HepG2 (cell line): Measurements from ENCODE around the gene HOMEZ. TPM values are rescaled to one million over a fixed set of nuclear protein-coding genes. Genes with fewer than 3 reads are reported as not detected.

Source experiments
- ADNP ChIP-seq: sonication (generic); formaldehyde crosslinking; IDR thresholded peaks from 2 replicates; pipeline ENCODE4 v1.4.0; 2020; ENCODE audit warnings: missing genetic modification reagents
- ARID2 ChIP-seq: sonication (generic); formaldehyde crosslinking; IDR thresholded peaks from 2 replicates; pipeline ENCODE4 v1.8.1; 2022; ENCODE audit warnings: mild to moderate bottlenecking, missing genetic modification reagents, borderline replicate concordance
- DR1 ChIP-seq: sonication (generic); formaldehyde crosslinking; IDR thresholded peaks from 2 replicates; pipeline ENCODE4 v1.8.0; 2021; ENCODE audit warnings: mild to moderate bottlenecking, missing genetic modification reagents, inconsistent platforms
- FLYWCH1 ChIP-seq: sonication (generic); formaldehyde crosslinking; IDR thresholded peaks from 2 replicates; pipeline ENCODE4 v1.8.1; 2023; ENCODE audit warnings: mild to moderate bottlenecking, missing genetic modification reagents
- HNF4G ChIP-seq, 2 experiments: sonication (generic) in 1 of 2; formaldehyde crosslinking in 1 of 2; IDR thresholded peaks; 2 replicates each; pipeline versions ENCODE4 v1.4.0 to v1.6.1; 2011 to 2020; ENCODE audit warnings: borderline replicate concordance in 2 of 2, low read depth in 2 of 2, mild to moderate bottlenecking in 2 of 2, low read length in 1 of 2, missing genetic modification reagents in 1 of 2, moderate library complexity in 1 of 2
- IKZF1 ChIP-seq: fragments of 450-650 bp; IDR thresholded peaks from 2 replicates; pipeline ENCODE4 v1.7.1; 2016
- MATR3 ChIP-seq: sonication (generic); formaldehyde crosslinking; IDR thresholded peaks from 2 replicates; pipeline ENCODE4 v1.4.0; 2020; ENCODE audit warnings: missing genetic modification reagents
- MAZ ChIP-seq, 2 experiments: sonication (generic) in 1 of 2; formaldehyde crosslinking in 1 of 2; IDR thresholded peaks; 2 replicates each; pipeline versions ENCODE4 v1.5.0 to v1.6.1; 2012 to 2020; ENCODE audit warnings: low read depth in 2 of 2, mild to moderate bottlenecking in 2 of 2, borderline replicate concordance in 1 of 2, improper control_type of control experiment in 1 of 2, low read length in 1 of 2, missing genetic modification reagents in 1 of 2, moderate library complexity in 1 of 2
- MED1 ChIP-seq: sonication (generic); formaldehyde crosslinking; IDR thresholded peaks from 2 replicates; pipeline ENCODE4 v1.4.0; 2020; ENCODE audit warnings: missing genetic modification reagents
- MTF1 ChIP-seq: sonication (generic); formaldehyde crosslinking; IDR thresholded peaks from 2 replicates; pipeline ENCODE4 v1.5.0; 2020; ENCODE audit warnings: missing genetic modification reagents
- NFE2L2 ChIP-seq: fragments of 150-350 bp; IDR thresholded peaks from 2 replicates; pipeline ENCODE4 v1.6.1; 2014; ENCODE audit warnings: low read length
- NFIC ChIP-seq: IDR thresholded peaks from 2 replicates; pipeline ENCODE4 v1.6.1; 2012; ENCODE audit warnings: mild to moderate bottlenecking, low read length, inconsistent platforms
- NFRKB ChIP-seq: fragments of 450-650 bp; IDR thresholded peaks from 2 replicates; pipeline ENCODE4 v1.6.1; 2017
- POLR2AphosphoS2 ChIP-seq: IDR thresholded peaks from 2 replicates; pipeline ENCODE4 v1.6.1; 2011; ENCODE audit warnings: low read depth, low read length, improper control_type of control experiment
- RBAK ChIP-seq: sonication (generic); formaldehyde crosslinking; IDR thresholded peaks from 2 replicates; pipeline ENCODE4 v1.5.1; 2020; ENCODE audit warnings: mild to moderate bottlenecking, missing genetic modification reagents
- REL ChIP-seq: sonication (generic); formaldehyde crosslinking; conservative IDR thresholded peaks from 2 replicates; pipeline ENCODE4 v1.8.0; 2022; ENCODE audit warnings: mild to moderate bottlenecking, missing genetic modification reagents, moderate library complexity
- SUZ12 ChIP-seq: fragments of 150-350 bp; IDR thresholded peaks from 2 replicates; pipeline ENCODE4 v1.6.1; 2014; ENCODE audit warnings: low read depth, low read length
- XRCC5 ChIP-seq: fragments of 200-400 bp; formaldehyde crosslinking; optimal IDR thresholded peaks from 2 replicates; pipeline ENCODE3; 2017; ENCODE audit warnings: mild to moderate bottlenecking, low read length
- ZNF138 ChIP-seq: sonication (generic); formaldehyde crosslinking; IDR thresholded peaks from 2 replicates; pipeline ENCODE4 v1.5.0; 2020; ENCODE audit warnings: mild to moderate bottlenecking, low read depth, missing genetic modification reagents
- ZNF205 ChIP-seq: IDR thresholded peaks from 2 replicates; pipeline ENCODE4 v1.6.1; 2018; ENCODE audit warnings: missing biosample characterization, missing genetic modification reagents
- ZNF207 ChIP-seq: fragments of 450-650 bp; IDR thresholded peaks from 2 replicates; pipeline ENCODE4 v1.6.1; 2016; ENCODE audit warnings: antibody characterized with exemption, borderline replicate concordance
- ZNF350 ChIP-seq: sonication (generic); formaldehyde crosslinking; IDR thresholded peaks from 2 replicates; pipeline ENCODE4 v1.4.0; 2020; ENCODE audit warnings: mild to moderate bottlenecking, low read depth, missing genetic modification reagents, borderline replicate concordance
- ZNF432 ChIP-seq: sonication (generic); formaldehyde crosslinking; IDR thresholded peaks from 2 replicates; pipeline ENCODE4 v1.5.0; 2020; ENCODE audit warnings: missing genetic modification reagents, mild to moderate bottlenecking, borderline replicate concordance
- ZNF607 ChIP-seq: sonication (generic); formaldehyde crosslinking; IDR thresholded peaks from 2 replicates; pipeline ENCODE4 v1.5.1; 2020; ENCODE audit warnings: missing genetic modification reagents, mild to moderate bottlenecking, borderline replicate concordance
- ZNF747 ChIP-seq: sonication (generic); formaldehyde crosslinking; IDR thresholded peaks from 2 replicates; pipeline ENCODE4 v1.8.1; 2023; ENCODE audit warnings: missing genetic modification reagents, mild to moderate bottlenecking, borderline replicate concordance
- ZSCAN22 ChIP-seq: sonication (generic); formaldehyde crosslinking; IDR thresholded peaks from 2 replicates; pipeline ENCODE4 v1.4.0; 2020; ENCODE audit warnings: mild to moderate bottlenecking, missing genetic modification reagents
- ZSCAN29 ChIP-seq: sonication (generic); formaldehyde crosslinking; conservative IDR thresholded peaks from 2 replicates; pipeline ENCODE4 v1.4.0; 2020; ENCODE audit warnings: mild to moderate bottlenecking, missing genetic modification reagents
- polyA plus RNA-seq, 8 experiments: library from polyadenylated mRNA; depleted of rRNA in 3 of 8; stranded (reverse) in 7 of 8; unstranded in 1 of 8; fragments of >200 nt; fragmentation: Illumina TruSeq in 4 of 8; extraction: Trizol in 4 of 8; gene quantifications; 2 replicates each; pipeline versions ENCODE4 v1.2.1 to v1.2.3, GENCODE V29; 2011 to 2016; ENCODE audit warnings: low read depth in 4 of 8, missing spikeins in 1 of 8, mixed read lengths in 1 of 8; ENCODE audit not compliant: insufficient read depth in 1 of 8
- total RNA-seq, 5 experiments: library from RNA; depleted of rRNA; stranded (reverse); fragments of >200 nt; fragmentation: Illumina TruSeq; extraction: Trizol; gene quantifications; 2 replicates each; pipeline ENCODE4 v1.2.3, GENCODE V29; 2016; ENCODE audit warnings: low read depth in 1 of 5
- TF ChIP-seq, protein P1 (sequence below): IDR thresholded peaks from 2 replicates; pipeline ENCODE4 v1.6.1; 2016
- TF ChIP-seq, protein P2 (sequence below): sonication (generic); formaldehyde crosslinking; IDR thresholded peaks from 2 replicates; pipeline ENCODE4 v1.8.0; 2022; ENCODE audit warnings: low read depth, missing genetic modification reagents

Gene HOMEZ
- total and polyA plus RNA-seq, 2 of the 13 experiments (the other 11 are each of a cell fraction or from before 2014, with no cell fraction given): 14.5 to 31.8 TPM

DNA sequence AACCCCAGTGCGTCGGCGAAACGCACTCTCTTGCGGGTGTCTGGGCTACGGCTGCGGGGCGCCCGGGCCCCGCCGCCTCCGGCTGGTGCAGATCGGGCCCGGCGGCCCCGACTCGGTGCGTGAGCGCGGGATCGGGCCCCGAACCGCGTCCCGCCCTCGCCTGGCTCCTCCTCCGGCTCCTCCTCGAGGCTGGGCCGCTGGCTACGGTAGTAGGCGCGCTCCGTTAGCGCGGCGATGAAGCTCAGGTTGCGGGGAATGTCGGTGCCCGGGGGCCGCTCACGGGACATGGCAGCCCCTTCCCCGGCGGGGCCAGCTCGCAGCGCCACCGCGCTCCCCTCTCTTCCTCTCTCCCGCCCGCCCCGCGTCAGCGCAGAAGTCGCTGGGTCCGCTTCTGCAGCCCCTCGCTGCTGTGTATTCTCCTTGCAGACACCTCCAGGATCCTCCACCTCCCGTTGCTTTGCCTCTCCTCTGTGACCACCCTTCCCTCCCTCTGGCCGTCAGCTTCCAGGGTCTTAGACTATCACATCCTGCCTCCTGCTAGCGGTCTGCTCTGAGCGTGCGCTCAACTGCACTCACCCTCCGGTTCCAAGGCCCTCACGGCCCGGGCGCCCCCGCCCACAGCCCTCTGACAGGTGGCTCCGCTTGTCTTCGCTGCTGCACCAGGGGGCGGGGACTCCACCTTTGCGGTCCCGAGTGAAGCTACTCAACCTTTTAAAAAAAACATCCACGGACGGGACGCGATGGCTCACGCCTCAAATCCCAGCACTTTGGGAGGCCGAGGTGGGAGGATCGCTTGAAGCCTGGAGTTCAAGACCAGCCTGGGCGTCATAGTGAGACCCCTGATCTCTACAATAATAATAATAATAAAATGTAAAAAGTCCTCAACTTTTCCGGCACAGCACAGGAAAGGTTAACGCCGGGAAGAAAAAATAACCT is 16.6 kb upstream of the HOMEZ start, which contains the start of gene PPP1R3E (continued):
- TF ChIP-seq RBAK (CRISPR knock-in tag) (peak; percentile 68), ADNP (0 out of 2 replicates have a peak, but pooled peaks have one; percentile 54), ZNF607 (CRISPR knock-in tag) (no peak), REL (CRISPR knock-in tag) (no peak), NFIC (no peak), NFE2L2 (0 out of 2 replicates have a peak, but pooled peaks have one; percentile 16), XRCC5 (peak; percentile 80), ZNF207 (no peak), MATR3 (no peak), ZSCAN22 (CRISPR knock-in tag) (peak; percentile 16; the same call in 1 of the 2 replicates), ZNF138 (CRISPR knock-in tag) (peak; percentile 96), HNF4G (IDR thresholded peaks at IDR 0.05; ENCODE audit: borderline replicate concordance, low read depth, low read length) (no peak), HNF4G (CRISPR knock-in tag; IDR thresholded peaks at IDR 0.05; ENCODE audit: borderline replicate concordance, low read depth) (peak; percentile 24; the same call in 1 of the 2 replicates), DR1 (no peak), ZSCAN29 (CRISPR knock-in tag) (no peak), ZNF747 (peak; percentile 69), NFRKB (no peak), SUZ12 (no peak), ZNF432 (CRISPR knock-in tag) (no peak), ZNF205 (CRISPR knock-in tag) (no peak; the same call in 1 of the 2 replicates), POLR2AphosphoS2 (no peak), FLYWCH1 (no peak), ZNF350 (peak; percentile 58), MAZ (IDR thresholded peaks at IDR 0.05; ENCODE audit: borderline replicate concordance, low read depth, low read length) (peak; percentile 74; the same call in 1 of the 2 replicates), MAZ (CRISPR knock-in tag; IDR thresholded peaks at IDR 0.05; ENCODE audit: low read depth) (peak; percentile 64; the same call in 1 of the 2 replicates), ARID2 (CRISPR knock-in tag) (no peak), MTF1 (no peak; the same call in 1 of the 2 replicates), MED1 (CRISPR knock-in tag) (peak; percentile 83), IKZF1 (no peak)
- TF ChIP-seq, protein P1, sequence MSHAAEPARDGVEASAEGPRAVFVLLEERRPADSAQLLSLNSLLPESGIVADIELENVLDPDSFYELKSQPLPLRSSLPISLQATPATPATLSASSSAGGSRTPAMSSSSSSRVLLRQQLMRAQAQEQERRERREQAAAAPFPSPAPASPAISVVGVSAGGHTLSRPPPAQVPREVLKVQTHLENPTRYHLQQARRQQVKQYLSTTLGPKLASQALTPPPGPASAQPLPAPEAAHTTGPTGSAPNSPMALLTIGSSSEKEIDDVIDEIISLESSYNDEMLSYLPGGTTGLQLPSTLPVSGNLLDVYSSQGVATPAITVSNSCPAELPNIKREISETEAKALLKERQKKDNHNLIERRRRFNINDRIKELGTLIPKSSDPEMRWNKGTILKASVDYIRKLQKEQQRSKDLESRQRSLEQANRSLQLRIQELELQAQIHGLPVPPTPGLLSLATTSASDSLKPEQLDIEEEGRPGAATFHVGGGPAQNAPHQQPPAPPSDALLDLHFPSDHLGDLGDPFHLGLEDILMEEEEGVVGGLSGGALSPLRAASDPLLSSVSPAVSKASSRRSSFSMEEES (CRISPR knock-in tag): no peak
- TF ChIP-seq, protein P2, sequence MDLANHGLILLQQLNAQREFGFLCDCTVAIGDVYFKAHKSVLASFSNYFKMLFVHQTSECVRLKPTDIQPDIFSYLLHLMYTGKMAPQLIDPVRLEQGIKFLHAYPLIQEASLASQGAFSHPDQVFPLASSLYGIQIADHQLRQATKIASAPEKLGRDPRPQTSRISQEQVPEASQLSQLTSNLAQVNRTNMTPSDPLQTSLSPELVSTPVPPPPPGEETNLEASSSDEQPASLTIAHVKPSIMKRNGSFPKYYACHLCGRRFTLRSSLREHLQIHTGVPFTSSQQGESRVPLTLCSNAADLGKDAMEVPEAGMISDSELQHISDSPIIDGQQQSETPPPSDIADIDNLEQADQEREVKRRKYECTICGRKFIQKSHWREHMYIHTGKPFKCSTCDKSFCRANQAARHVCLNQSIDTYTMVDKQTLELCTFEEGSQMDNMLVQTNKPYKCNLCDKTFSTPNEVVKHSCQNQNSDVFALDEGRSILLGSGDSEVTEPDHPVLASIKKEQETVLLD: no peak
